A549 (cell line): Measurements from ENCODE around the gene ISG15. TPM values are rescaled to one million over a fixed set of nuclear protein-coding genes. Genes with fewer than 3 reads are reported as not detected.
"Not testable (repeated sequence)": the region's sequence is repeated elsewhere in the genome, so short reads cannot be mapped to it uniquely, and the experiment has no call there.

Experiments used
- ATAC-seq, 2 experiments: fragments of 200-7000 bp in 1 of 2; fragments of >200 bp in 1 of 2; cut with Nextera tagmentation in 1 of 2; cut with Tn5 transposase in 1 of 2; 3 replicates each; pipeline versions ENCODE4 v1.8.0 to v1.9.1; 2018 to 2020; ENCODE audit warnings: mild to moderate bottlenecking in 1 of 2, moderate library complexity in 1 of 2
- CTCF ChIA-PET: fragments of 300-600 bp; sonication (Branson Sonifier 250); formaldehyde crosslinking; extraction: SDS; loops from one replicate; lab custom pipeline; 2021; ENCODE audit warnings: antibody characterized with exemption, inconsistent platforms; lab: Yijun Ruan, JAX
- POLR2A ChIA-PET: fragments of 350-600 bp; formaldehyde crosslinking; extraction: SDS; loops from one replicate; lab custom pipeline; 2021; ENCODE audit warnings: antibody characterized with exemption, inconsistent platforms; lab: Yijun Ruan, JAX
- DNase-seq, 2 experiments: peaks; one replicate each; pipeline versions ENCODE4 v3.0.0 to v3.0.0-alpha.2; 2011 to 2016; ENCODE audit warnings: low read depth in 1 of 2, low spot score in 1 of 2
- FAIRE-seq: peaks from 2 replicates; lab custom pipeline; 2011; peaks lifted over from hg19 to GRCh38; lab: Jason Lieb, UNC
- H3K27ac ChIP-seq, 2 experiments: fragments of >200 bp; sonication (Bioruptor Twin); formaldehyde crosslinking; 3 replicates each; pipeline ENCODE4 v1.5.1; 2016 to 2017
- H3K4me1 ChIP-seq: fragments of >200 bp; sonication (Bioruptor Twin); formaldehyde crosslinking; 3 replicates; pipeline ENCODE4 v1.6.1; 2016
- H3K4me2 ChIP-seq: fragments of >200 bp; sonication (Bioruptor Twin); formaldehyde crosslinking; 3 replicates; pipeline ENCODE4 v1.6.1; 2016
- H3K4me3 ChIP-seq: fragments of >200 bp; sonication (Bioruptor Twin); formaldehyde crosslinking; 3 replicates; pipeline ENCODE4 v1.5.1; 2016
- H3K9me3 ChIP-seq: fragments of >200 bp; sonication (Bioruptor Twin); formaldehyde crosslinking; 3 replicates; pipeline ENCODE4 v1.6.1; 2016
- BCL3 ChIP-seq: fragments of >200 bp; sonication (Bioruptor Twin); formaldehyde crosslinking; IDR thresholded peaks from 3 replicates; pipeline ENCODE4 v1.6.1; 2016
- CBX8 ChIP-seq: fragments of 200-600 bp; sonication (generic); IDR thresholded peaks from 2 replicates; pipeline ENCODE4 v1.6.1; 2016
- CEBPB ChIP-seq, 2 experiments: fragments of >200 bp in 1 of 2; sonication (Bioruptor Twin) in 1 of 2; formaldehyde crosslinking in 1 of 2; IDR thresholded peaks; 2 replicates each; pipeline ENCODE4 v1.6.1; 2012 to 2016
- CHD4 ChIP-seq: fragments of 200-600 bp; sonication (generic); IDR thresholded peaks from 2 replicates; pipeline ENCODE4 v1.6.1; 2016; ENCODE audit warnings: antibody characterized with exemption, mild to moderate bottlenecking, borderline replicate concordance
- E2F6 ChIP-seq: IDR thresholded peaks from 2 replicates; pipeline ENCODE4 v1.6.1; 2012; ENCODE audit warnings: low read depth, borderline replicate concordance
- EHMT2 ChIP-seq: fragments of 200-600 bp; sonication (generic); IDR thresholded peaks from 2 replicates; pipeline ENCODE4 v1.6.1; 2016; ENCODE audit warnings: antibody characterized with exemption, low read depth, mild to moderate bottlenecking, moderate library complexity
- GATA3 ChIP-seq: IDR thresholded peaks from 2 replicates; pipeline ENCODE4 v1.6.1; 2012; ENCODE audit warnings: borderline replicate concordance
- HDAC2 ChIP-seq: fragments of 200-600 bp; sonication (generic); IDR thresholded peaks from 2 replicates; pipeline ENCODE4 v1.6.1; 2016
- HES2 ChIP-seq: fragments of >200 bp; sonication (Bioruptor Twin); formaldehyde crosslinking; IDR thresholded peaks from 2 replicates; pipeline ENCODE4 v1.6.1; 2016
- HOXB13 ChIP-seq: fragments of 250-450 bp; sonication (Bioruptor Pico); IDR thresholded peaks from 2 replicates; pipeline ENCODE4 v1.5.0; 2020; ENCODE audit warnings: low read depth, mild to moderate bottlenecking, moderate library complexity
- JUN ChIP-seq, 2 experiments: fragments of >200 bp; sonication (Bioruptor Twin); formaldehyde crosslinking; IDR thresholded peaks; 2 replicates in 1 of 2; 3 replicates in 1 of 2; pipeline ENCODE4 v1.6.1; 2016 to 2017
- JUNB ChIP-seq: fragments of >200 bp; sonication (Bioruptor Twin); formaldehyde crosslinking; IDR thresholded peaks from 2 replicates; pipeline ENCODE4 v1.6.1; 2016
- KDM1A ChIP-seq: fragments of 200-600 bp; sonication (generic); IDR thresholded peaks from 2 replicates; pipeline ENCODE4 v1.6.1; 2016; ENCODE audit warnings: low read depth, mild to moderate bottlenecking
- MAX ChIP-seq: IDR thresholded peaks from 2 replicates; pipeline ENCODE4 v1.6.1; 2012
- NFE2L2 ChIP-seq: fragments of 150-350 bp; conservative IDR thresholded peaks from 2 replicates; pipeline ENCODE4 v1.6.1; 2014; ENCODE audit warnings: low read length
- POLR2A ChIP-seq: IDR thresholded peaks from 2 replicates; pipeline ENCODE4 v1.6.1; 2012; ENCODE audit warnings: mild to moderate bottlenecking, low read length
- POLR2AphosphoS2 ChIP-seq: conservative IDR thresholded peaks from 2 replicates; pipeline ENCODE4 v1.6.1; 2012; ENCODE audit warnings: low read length, improper control_type of control experiment, inconsistent platforms
- SREBF2 ChIP-seq: fragments of 450-650 bp; IDR thresholded peaks from 2 replicates; pipeline ENCODE4 v1.6.1; 2014; ENCODE audit warnings: mild to moderate bottlenecking, moderate library complexity
- TP53 ChIP-seq: fragments of 250-450 bp; sonication (Bioruptor Pico); IDR thresholded peaks from 2 replicates; pipeline ENCODE4 v1.5.0; 2021; ENCODE audit warnings: mild to moderate bottlenecking, moderate library complexity
- ZC3H11A ChIP-seq: fragments of 450-650 bp; IDR thresholded peaks from 2 replicates; pipeline ENCODE4 v1.6.1; 2014; ENCODE audit warnings: antibody characterized with exemption, mild to moderate bottlenecking
- ZNF302 ChIP-seq: fragments of 250-450 bp; sonication (Bioruptor Pico); IDR thresholded peaks from 2 replicates; pipeline ENCODE4 v1.9.0; 2021; ENCODE audit warnings: inconsistent platforms, mild to moderate bottlenecking, moderate library complexity
- ZSCAN20 ChIP-seq: fragments of 250-450 bp; sonication (Bioruptor Pico); IDR thresholded peaks from 2 replicates; pipeline ENCODE4 v1.8.0; 2022; ENCODE audit warnings: mild to moderate bottlenecking, moderate library complexity
- WGBS: methylation state at CpG from one replicate; pipeline ENCODE4 v1.1.6; 2017; ENCODE audit errors: missing lambda C conversion rate; 5-methylcytosine and 5-hydroxymethylcytosine counted together
- polyA plus RNA-seq, 4 experiments: library from polyadenylated mRNA; depleted of rRNA in 3 of 4; stranded (reverse); fragments of >200 nt; fragmentation: RNase III in 1 of 4; extraction: RNeasy Plus Mini Kit Qiagen cat#74134 plus additional on column Dnase treatment in 1 of 4; gene quantifications; 2 replicates in 3 of 4; 3 replicates in 1 of 4; pipeline ENCODE4 v1.2.3, GENCODE V29; 2011 to 2017

The ISG15 gene
- polyA plus RNA-seq, 2 of the 4 experiments (the other 2 are of a cell fraction): 4.6 to 11.2 TPM

- TF ChIP-seq EHMT2 (no peak), ZNF302 (CRISPR knock-in tag) (no peak), CBX8 (no peak)
Measured at GRCh38 chr1:1054971-1055370, 41.7 kb downstream of the ISG15 start (continued).

GRCh38 chr1:1055841-1056736 lies 42.8 kb downstream of the ISG15 start:
- H3K4me1 ChIP-seq: peaks cover 10% of the 10 kb centered on the region
- no peak overlapping the region for H3K4me3 ChIP-seq
- H3K4me2 ChIP-seq: no peak overlapping the region
- no peak for ATAC-seq
- no peak overlapping the region for H3K27ac ChIP-seq
- ChIA-PET CTCF (no interaction called here), POLR2A (no interaction called here)
- 92% methylated on average over 23 of the region's 50 CpGs for WGBS
- TF ChIP-seq HES2 (no peak), CEBPB (IDR thresholded peaks at IDR 0.05) (no peak), CHD4 (no peak), ZC3H11A (no peak), NFE2L2 (no peak), JUN (IDR thresholded peaks at IDR 0.05) (no peak), HOXB13 (CRISPR knock-in tag) (no peak)
- H3K9me3 ChIP-seq: no peaks in the 10 kb centered on the region
- no peak for FAIRE-seq
- DNase-seq: no peak

GRCh38 chr1:1057769-1058087 lies 44.4 kb downstream of the ISG15 start:
- POLR2A ChIA-PET, H3K27ac ChIP-seq, H3K4me3 ChIP-seq, ATAC-seq, H3K4me2 ChIP-seq, H3K9me3 ChIP-seq, FAIRE-seq, DNase-seq: not testable (repeated sequence)
- WGBS: 76% methylated on average over 15 of the region's 15 CpGs
- peaks cover 23% of the 10 kb centered on the region for H3K4me1 ChIP-seq
- CTCF ChIA-PET: interaction anchor here (0.8 to 8.8 kb wide), 3 partner anchors 20 to 75 kb away, joined by 4 to 126 read pairs (median 21); partner anchors contain the start of genes ISG15 and PERM1

GRCh38 chr1:1058088-1058905 lies 45.0 kb downstream of the ISG15 start:
- Histone ChIP-seq H3K9me3 (no peaks in the 10 kb centered on the region), H3K27ac (peak overlapping the region; percentile 79 to 97; a peak in 4 of 6 replicates), H3K4me3 (peak overlapping the region; percentile 74), H3K4me2 (peak overlapping the region; percentile 97), H3K4me1 (peaks cover 29% of the 10 kb centered on the region)
- FAIRE-seq (no peak), DNase-seq (no peak), ATAC-seq (peak; percentile 31 to 37)
- WGBS: 37% methylated on average over 13 of the region's 24 CpGs
- TF ChIP-seq GATA3 (no peak), SREBF2 (no peak), TP53 (CRISPR knock-in tag) (no peak), POLR2A (no peak)
- POLR2A ChIA-PET: interaction anchor here (1.6 kb wide), 1 partner anchor 38 kb away, joined by 8 read pairs; the partner anchor contains the start of gene AGRN
- CTCF ChIA-PET: interaction anchor here (0.8 to 8.8 kb wide), 10 partner anchors 10 to 75 kb away, joined by 3 to 126 read pairs (median 5); partner anchors contain the start of genes ISG15 and PERM1

GRCh38 chr1:1058921-1059493 lies 45.7 kb downstream of the ISG15 start:
- DNase-seq: no peak
- Histone ChIP-seq H3K9me3 (no peaks in the 10 kb centered on the region), H3K4me2 (peak overlapping the region; percentile 97), H3K4me1 (peaks cover 35% of the 10 kb centered on the region), H3K4me3 (peak overlapping the region; percentile 74), H3K27ac (peak overlapping the region; percentile 79 to 97; a peak in 5 of 6 replicates)
- ChIA-PET CTCF (interaction anchor here (1.0 to 8.8 kb wide), 11 partner anchors 9 to 76 kb away, joined by 3 to 126 read pairs (median 5); partner anchors contain the start of genes ISG15 and PERM1), POLR2A (interaction anchor here (0.5 to 1.6 kb wide), 3 partner anchors 38 to 59 kb away, joined by 3 to 8 read pairs (median 3); partner anchors contain the start of genes AGRN and HES4)
- no peak for FAIRE-seq
- WGBS: 3% methylated on average over 29 of the region's 48 CpGs
- ATAC-seq: peak; percentile 52 to 60
- TF ChIP-seq POLR2AphosphoS2: no peak
- no peak for TF ChIP-seq BCL3
- TF ChIP-seq MAX: 0 out of 2 replicates have a peak, but pooled peaks have one; percentile 20
- no peak for TF ChIP-seq ZSCAN20 (CRISPR knock-in tag)
- no peak for TF ChIP-seq NFE2L2
- no peak for TF ChIP-seq HDAC2
- TF ChIP-seq E2F6: 0 out of 2 replicates have a peak, but pooled peaks have one; percentile 19
- TF ChIP-seq JUNB: no peak
- TF ChIP-seq KDM1A: no peak
- no peak for TF ChIP-seq HES2
